ENCODE results near the gene RNF115. TPM values are rescaled to one million over a fixed set of nuclear protein-coding genes. Genes with fewer than 3 reads are reported as not detected.

Gene RNF115
- total and polyA plus RNA-seq, 2 of the 4 experiments (the other 2 are of a cell fraction), result 13.5 to 22.9 TPM

GRCh38 chr1:145740269-145740668, 83.6 kb downstream of the RNF115 start:
- DNase-seq (peak; percentile 98), ATAC-seq (ENCODE audit: low read depth) (peak; percentile 89)
- Histone ChIP-seq H3K36me3 (ENCODE audit: control insufficient read depth, insufficient read depth, low read length) (peaks cover 10% of the 10 kb centered on the region), H4K91ac (ENCODE audit: insufficient read depth, low read depth, low read length) (no peak overlapping the region), H2BK120ac (ENCODE audit: low read depth, low read length) (no peak overlapping the region), H3K9me1 (ENCODE audit: insufficient read depth, low read length) (peaks cover 13% of the 10 kb centered on the region; the same call in 1 of the 2 replicates), H3K23ac (ENCODE audit: low read depth, low read length) (no peak overlapping the region), H3K9me3 (ENCODE audit: control insufficient read depth, insufficient read depth, low read length) (peaks cover 2% of the 10 kb centered on the region; the same call in 1 of the 2 replicates), H3K27me3 (ENCODE audit: control insufficient read depth, insufficient read depth, low read length) (no peaks in the 10 kb centered on the region), H4K5ac (ENCODE audit: low read depth, low read length) (no peak overlapping the region), H3K18ac (ENCODE audit: low read depth, low read length) (no peak overlapping the region), H3K4me2 (ENCODE audit: low read depth, low read length) (no peak overlapping the region), H2BK15ac (ENCODE audit: low read depth, low read length) (no peak overlapping the region), H3K4ac (ENCODE audit: low read depth, low read length) (no peak overlapping the region), H3K4me1 (ENCODE audit: control insufficient read depth, insufficient read depth, low read length) (peaks cover 26% of the 10 kb centered on the region), H2BK5ac (ENCODE audit: low read depth, low read length, poor library complexity, severe bottlenecking) (peak overlapping the region; percentile 86), H2AK9ac (replicated peaks; ENCODE audit: low read depth, low read length, poor library complexity) (no peak overlapping the region), H3K14ac (replicated peaks; ENCODE audit: low read depth, low read length) (no peak overlapping the region), H3K4me3 (ENCODE audit: insufficient read depth, low read depth, low read length) (no peak overlapping the region), H2AFZ (replicated peaks; ENCODE audit: low read length, poor library complexity) (no peak overlapping the region), H3K9ac (ENCODE audit: low read depth, low read length) (no peak overlapping the region), H3K79me1 (ENCODE audit: low read depth in 1 of 2, low read length in 2 of 2) (peaks cover 7 to 42% of the 10 kb centered on the region in 2 experiments), H3K56ac (ENCODE audit: extremely low read depth, insufficient read depth, low read length) (no peak overlapping the region), H4K20me1 (ENCODE audit: insufficient read depth, low read length) (no peaks in the 10 kb centered on the region), H4K8ac (ENCODE audit: low read depth in 2 of 2, low read length in 2 of 2) (no peak overlapping the region; a peak in 1 of 4 replicates), H2BK20ac (ENCODE audit: low read depth, low read length) (no peak overlapping the region), H2AK5ac (ENCODE audit: low read depth, low read length) (no peak overlapping the region), H3K27ac (ENCODE audit: insufficient read depth, low read length) (no peak overlapping the region)
- no TSS peak for BruUV-seq (replicated peaks)
- ChIA-PET CTCF (no interaction called here), POLR2A (ENCODE audit: unreplicated experiment) (no interaction called here)
- dilution Hi-C loops (cut with HindIII; ENCODE audit: low sequenced_read_pairs, unreplicated experiment), result no loop called here
- no CpG with 5 or more reads among the region's 4 CpGs for WGBS, 2 experiments (ENCODE audit: extremely low coverage in 2 of 2, insufficient read length in 1 of 2)
- TF ChIP-seq NFE2L2 (IDR thresholded peaks at IDR 0.05; ENCODE audit: low read depth, low read length), result no peak
- no peak for TF ChIP-seq POLR2A (IDR thresholded peaks at IDR 0.05; ENCODE audit: low read depth, low read length)
- no peak for TF ChIP-seq MXI1 (IDR thresholded peaks at IDR 0.05; ENCODE audit: borderline replicate concordance, low read depth, low read length)
- TF ChIP-seq CEBPB (IDR thresholded peaks at IDR 0.05; ENCODE audit: low read depth, low read length), result peak; percentile 71
- TF ChIP-seq CHD1 (IDR thresholded peaks at IDR 0.05; ENCODE audit: low read depth, low read length), result no peak
- TF ChIP-seq, protein P1, sequence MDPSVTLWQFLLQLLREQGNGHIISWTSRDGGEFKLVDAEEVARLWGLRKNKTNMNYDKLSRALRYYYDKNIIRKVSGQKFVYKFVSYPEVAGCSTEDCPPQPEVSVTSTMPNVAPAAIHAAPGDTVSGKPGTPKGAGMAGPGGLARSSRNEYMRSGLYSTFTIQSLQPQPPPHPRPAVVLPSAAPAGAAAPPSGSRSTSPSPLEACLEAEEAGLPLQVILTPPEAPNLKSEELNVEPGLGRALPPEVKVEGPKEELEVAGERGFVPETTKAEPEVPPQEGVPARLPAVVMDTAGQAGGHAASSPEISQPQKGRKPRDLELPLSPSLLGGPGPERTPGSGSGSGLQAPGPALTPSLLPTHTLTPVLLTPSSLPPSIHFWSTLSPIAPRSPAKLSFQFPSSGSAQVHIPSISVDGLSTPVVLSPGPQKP (IDR thresholded peaks at IDR 0.05; ENCODE audit: borderline replicate concordance, low read depth, low read length), result no peak
- no peak for TF ChIP-seq MAFK (IDR thresholded peaks at IDR 0.05; ENCODE audit: low read depth, low read length)
- TF ChIP-seq CTCF (conservative IDR thresholded peaks at IDR 0.05; ENCODE audit: low read depth, low read length), result no peak
- peak; percentile 87 for TF ChIP-seq BHLHE40 (IDR thresholded peaks at IDR 0.05; ENCODE audit: low read depth, low read length)
- TF ChIP-seq FOS (IDR thresholded peaks at IDR 0.05; ENCODE audit: low read depth, low read length), result peak; percentile 86
- no peak for TF ChIP-seq RAD21 (IDR thresholded peaks at IDR 0.05; ENCODE audit: low read length)
- TF ChIP-seq MAZ (IDR thresholded peaks at IDR 0.05; ENCODE audit: borderline replicate concordance, low read depth, low read length), result no peak
- TF ChIP-seq, protein P2, sequence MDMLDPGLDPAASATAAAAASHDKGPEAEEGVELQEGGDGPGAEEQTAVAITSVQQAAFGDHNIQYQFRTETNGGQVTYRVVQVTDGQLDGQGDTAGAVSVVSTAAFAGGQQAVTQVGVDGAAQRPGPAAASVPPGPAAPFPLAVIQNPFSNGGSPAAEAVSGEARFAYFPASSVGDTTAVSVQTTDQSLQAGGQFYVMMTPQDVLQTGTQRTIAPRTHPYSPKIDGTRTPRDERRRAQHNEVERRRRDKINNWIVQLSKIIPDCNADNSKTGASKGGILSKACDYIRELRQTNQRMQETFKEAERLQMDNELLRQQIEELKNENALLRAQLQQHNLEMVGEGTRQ (IDR thresholded peaks at IDR 0.05; ENCODE audit: low read depth, low read length), result no peak
- peak; percentile 84 for TF ChIP-seq RCOR1 (IDR thresholded peaks at IDR 0.05; ENCODE audit: insufficient replicate concordance, low read length)
- TF ChIP-seq RFX5 (IDR thresholded peaks at IDR 0.05; ENCODE audit: low read depth, low read length), result no peak
- TF ChIP-seq SMC3 (IDR thresholded peaks at IDR 0.05; ENCODE audit: low read depth, low read length), result no peak
- intact Hi-C loops (cut with micrococcal nuclease), result no loop called here
- in situ Hi-C loops (cut with MboI; ENCODE audit: low sequenced_read_pairs), result no loop called here

All from IMR-90 (cell line).